Activated naive CD8-positive, alpha-beta T cell treated with anti-CD3 and anti-CD28 coated beads, Interleukin-2, amount 10 ng/mL, durations not matched to agents 7 days and 5 days (primary cell): ENCODE measurements around the gene PLXNA1. TPM values are rescaled to one million over a fixed set of nuclear protein-coding genes. Genes with fewer than 3 reads are reported as not detected.

Experiments
- ATAC-seq: fragments of 150-1000 bp; cut with Tn5 transposase; one replicate; pipeline ENCODE4 v1.10.0; 2021; ENCODE audit warnings: low read depth, moderate library complexity
- POLR2A ChIA-PET: fragments of 350-600 bp; sonication (Branson Sonifier 250); formaldehyde crosslinking; loops from one replicate; lab custom pipeline; 2021; ENCODE audit warnings: antibody characterized with exemption; lab: Charles Lee
- DNase-seq: peaks from one replicate; pipeline ENCODE4 v3.0.0; 2021
- H3K27ac Mint-ChIP-seq: one replicate; pipeline ENCODE4 v1.8.0; 2022; ENCODE audit warnings: mild to moderate bottlenecking, mixed read lengths
- H3K27me3 Mint-ChIP-seq: one replicate; pipeline ENCODE4 v1.8.0; 2022; ENCODE audit warnings: mild to moderate bottlenecking, moderate library complexity, mixed read lengths
- H3K36me3 Mint-ChIP-seq: one replicate; pipeline ENCODE4 v1.8.0; 2021; ENCODE audit warnings: mild to moderate bottlenecking, mixed read lengths
- H3K4me1 Mint-ChIP-seq: one replicate; pipeline ENCODE4 v1.8.0; 2021; ENCODE audit warnings: mixed read lengths
- H3K4me3 Mint-ChIP-seq: one replicate; pipeline ENCODE4 v1.8.0; 2022; ENCODE audit warnings: mild to moderate bottlenecking, moderate library complexity, mixed read lengths
- H3K9me3 Mint-ChIP-seq: one replicate; pipeline ENCODE4 v1.8.0; 2021; ENCODE audit warnings: mixed read lengths
- total RNA-seq, 2 experiments: library from RNA; stranded (reverse); gene quantifications; one replicate each; pipeline ENCODE4 v1.2.3, GENCODE V29; 2021

PLXNA1 gene
- total RNA-seq, 2 experiments from 2014 or later: 5.7 to 5.8 TPM

- Mint-ChIP-seq H3K4me1 (no peaks in the 10 kb centered on the region), H3K9me3 (no peaks in the 10 kb centered on the region), H3K36me3 (no peaks in the 10 kb centered on the region), H3K27me3 (no peaks in the 10 kb centered on the region), H3K27ac (no peak overlapping the region), H3K4me3 (no peak overlapping the region)
- DNase-seq: no peak
- POLR2A ChIA-PET: no interaction called here
- ATAC-seq: no peak
Observed at GRCh38 chr3:126957776-126958637, 24.9 kb upstream of the PLXNA1 start.

GRCh38 chr3:126958638-126959085 is 24.3 kb upstream of the PLXNA1 start:
- DNase-seq (no peak), ATAC-seq (no peak)
- Mint-ChIP-seq H3K9me3 (no peaks in the 10 kb centered on the region), H3K27me3 (no peaks in the 10 kb centered on the region), H3K4me1 (no peaks in the 10 kb centered on the region), H3K27ac (no peak overlapping the region), H3K36me3 (no peaks in the 10 kb centered on the region), H3K4me3 (no peak overlapping the region)
- POLR2A ChIA-PET: no interaction called here

- no peak for DNase-seq
- ATAC-seq: no peak
- Mint-ChIP-seq H3K9me3 (no peaks in the 10 kb centered on the region), H3K27ac (no peak overlapping the region), H3K4me1 (no peaks in the 10 kb centered on the region), H3K36me3 (no peaks in the 10 kb centered on the region), H3K27me3 (no peaks in the 10 kb centered on the region), H3K4me3 (no peak overlapping the region)
- POLR2A ChIA-PET: no interaction called here
Observed at GRCh38 chr3:126959136-126959920, 23.6 kb upstream of the PLXNA1 start.

GRCh38 chr3:126959921-126960603 is 22.9 kb upstream of the PLXNA1 start:
- Mint-ChIP-seq H3K9me3 (no peaks in the 10 kb centered on the region), H3K27ac (no peak overlapping the region)

GRCh38 chr3:126960604-126960995 is 22.3 kb upstream of the PLXNA1 start:
- Mint-ChIP-seq H3K27ac (no peak overlapping the region), H3K27me3 (no peaks in the 10 kb centered on the region), H3K36me3 (no peaks in the 10 kb centered on the region), H3K4me1 (no peaks in the 10 kb centered on the region), H3K9me3 (no peaks in the 10 kb centered on the region), H3K4me3 (no peak overlapping the region)
- no peak for DNase-seq
- no peak for ATAC-seq
- POLR2A ChIA-PET: no interaction called here

More at GRCh38 chr3:126959921-126960603, 22.9 kb upstream of the PLXNA1 start:
- Mint-ChIP-seq H3K36me3 (no peaks in the 10 kb centered on the region), H3K4me3 (no peak overlapping the region), H3K4me1 (no peaks in the 10 kb centered on the region), H3K27me3 (no peaks in the 10 kb centered on the region)
- POLR2A ChIA-PET: no interaction called here
- ATAC-seq (no peak), DNase-seq (no peak)

- no peaks in the 10 kb centered on the region for H3K9me3 Mint-ChIP-seq
- no peak overlapping the region for H3K27ac Mint-ChIP-seq
- no peaks in the 10 kb centered on the region for H3K27me3 Mint-ChIP-seq
- no peak for ATAC-seq
- peaks cover 2% of the 10 kb centered on the region for H3K4me1 Mint-ChIP-seq
- POLR2A ChIA-PET: no interaction called here
- DNase-seq: no peak
- H3K4me3 Mint-ChIP-seq: no peak overlapping the region
- no peaks in the 10 kb centered on the region for H3K36me3 Mint-ChIP-seq
Observed at GRCh38 chr3:126961191-126961790, 21.6 kb upstream of the PLXNA1 start.

GRCh38 chr3:126961791-126962461 is 21.0 kb upstream of the PLXNA1 start:
- POLR2A ChIA-PET: no interaction called here
- no peak overlapping the region for H3K4me3 Mint-ChIP-seq
- no peaks in the 10 kb centered on the region for H3K36me3 Mint-ChIP-seq
- no peak for ATAC-seq
- H3K9me3 Mint-ChIP-seq: no peaks in the 10 kb centered on the region
- DNase-seq: no peak
- no peak overlapping the region for H3K27ac Mint-ChIP-seq
- peaks cover 2% of the 10 kb centered on the region for H3K4me1 Mint-ChIP-seq
- H3K27me3 Mint-ChIP-seq: no peaks in the 10 kb centered on the region

GRCh38 chr3:126962756-126963155 is 20.2 kb upstream of the PLXNA1 start:
- POLR2A ChIA-PET: no interaction called here
- no peak for DNase-seq
- ATAC-seq: no peak
- H3K27me3 Mint-ChIP-seq: no peaks in the 10 kb centered on the region
- no peak overlapping the region for H3K4me3 Mint-ChIP-seq
- H3K36me3 Mint-ChIP-seq: no peaks in the 10 kb centered on the region
- no peaks in the 10 kb centered on the region for H3K9me3 Mint-ChIP-seq
- H3K4me1 Mint-ChIP-seq: peaks cover 2% of the 10 kb centered on the region
- no peak overlapping the region for H3K27ac Mint-ChIP-seq

GRCh38 chr3:126963261-126964190 is 19.4 kb upstream of the PLXNA1 start:
- H3K36me3 Mint-ChIP-seq: no peaks in the 10 kb centered on the region
- H3K27ac Mint-ChIP-seq: no peak overlapping the region
- DNase-seq (no peak), ATAC-seq (no peak)
- H3K4me3 Mint-ChIP-seq: no peak overlapping the region
- H3K9me3 Mint-ChIP-seq: no peaks in the 10 kb centered on the region
- POLR2A ChIA-PET: no interaction called here
- peaks cover 4% of the 10 kb centered on the region for H3K27me3 Mint-ChIP-seq
- H3K4me1 Mint-ChIP-seq: peaks cover 2% of the 10 kb centered on the region

GRCh38 chr3:126964261-126964660 is 18.7 kb upstream of the PLXNA1 start:
- no peak for DNase-seq

GRCh38 chr3:126964950-126965349 is 18.0 kb upstream of the PLXNA1 start:
- no peaks in the 10 kb centered on the region for H3K9me3 Mint-ChIP-seq
- H3K4me1 Mint-ChIP-seq: peaks cover 2% of the 10 kb centered on the region
- no peak overlapping the region for H3K27ac Mint-ChIP-seq
- no peak overlapping the region for H3K4me3 Mint-ChIP-seq
- peaks cover 10% of the 10 kb centered on the region for H3K27me3 Mint-ChIP-seq
- POLR2A ChIA-PET: no interaction called here
- no peak for DNase-seq
- no peaks in the 10 kb centered on the region for H3K36me3 Mint-ChIP-seq
- no peak for ATAC-seq

More at GRCh38 chr3:126964261-126964660, 18.7 kb upstream of the PLXNA1 start:
- peaks cover 7% of the 10 kb centered on the region for H3K27me3 Mint-ChIP-seq
- no peaks in the 10 kb centered on the region for H3K36me3 Mint-ChIP-seq
- H3K27ac Mint-ChIP-seq: no peak overlapping the region
- POLR2A ChIA-PET: no interaction called here
- no peaks in the 10 kb centered on the region for H3K9me3 Mint-ChIP-seq
- H3K4me3 Mint-ChIP-seq: no peak overlapping the region
- peaks cover 2% of the 10 kb centered on the region for H3K4me1 Mint-ChIP-seq
- no peak for ATAC-seq

- peaks cover 16% of the 10 kb centered on the region for H3K27me3 Mint-ChIP-seq
- no peaks in the 10 kb centered on the region for H3K9me3 Mint-ChIP-seq
- no peak overlapping the region for H3K4me3 Mint-ChIP-seq
- no peaks in the 10 kb centered on the region for H3K36me3 Mint-ChIP-seq
- ATAC-seq: no peak
- no peak for DNase-seq
- H3K27ac Mint-ChIP-seq: no peak overlapping the region
- H3K4me1 Mint-ChIP-seq: peaks cover 2% of the 10 kb centered on the region
- POLR2A ChIA-PET: no interaction called here
Observed at GRCh38 chr3:126965526-126966080, 17.3 kb upstream of the PLXNA1 start.
